RWPE1 (cell line): ENCODE data around the gene PRF1.

Source experiments
- CTCF ChIA-PET: fragments of 350-600 bp; sonication (Branson Sonifier 250); formaldehyde crosslinking; extraction: SDS; loops from one replicate; lab custom pipeline; 2021; lab: Yijun Ruan, JAX
- POLR2A ChIA-PET: fragments of 400-600 bp; formaldehyde crosslinking; extraction: SDS; loops from one replicate; lab custom pipeline; 2020; ENCODE audit warnings: antibody characterized with exemption; ENCODE audit not compliant: low non-redundant PET; lab: Yijun Ruan, JAX
- DNase-seq: peaks from one replicate; pipeline ENCODE4 v3.0.0; 2012; ENCODE audit warnings: low spot score
- H3K27ac ChIP-seq: fragments of 450-650 bp; 2 replicates; pipeline ENCODE4 v1.5.1; 2017
- TF ChIP-seq, protein P1 (sequence below): fragments of 450-650 bp; conservative IDR thresholded peaks from 2 replicates; pipeline ENCODE4 v1.5.1; 2017; ENCODE audit warnings: low read depth, mild to moderate bottlenecking

The PRF1 gene

DNA sequence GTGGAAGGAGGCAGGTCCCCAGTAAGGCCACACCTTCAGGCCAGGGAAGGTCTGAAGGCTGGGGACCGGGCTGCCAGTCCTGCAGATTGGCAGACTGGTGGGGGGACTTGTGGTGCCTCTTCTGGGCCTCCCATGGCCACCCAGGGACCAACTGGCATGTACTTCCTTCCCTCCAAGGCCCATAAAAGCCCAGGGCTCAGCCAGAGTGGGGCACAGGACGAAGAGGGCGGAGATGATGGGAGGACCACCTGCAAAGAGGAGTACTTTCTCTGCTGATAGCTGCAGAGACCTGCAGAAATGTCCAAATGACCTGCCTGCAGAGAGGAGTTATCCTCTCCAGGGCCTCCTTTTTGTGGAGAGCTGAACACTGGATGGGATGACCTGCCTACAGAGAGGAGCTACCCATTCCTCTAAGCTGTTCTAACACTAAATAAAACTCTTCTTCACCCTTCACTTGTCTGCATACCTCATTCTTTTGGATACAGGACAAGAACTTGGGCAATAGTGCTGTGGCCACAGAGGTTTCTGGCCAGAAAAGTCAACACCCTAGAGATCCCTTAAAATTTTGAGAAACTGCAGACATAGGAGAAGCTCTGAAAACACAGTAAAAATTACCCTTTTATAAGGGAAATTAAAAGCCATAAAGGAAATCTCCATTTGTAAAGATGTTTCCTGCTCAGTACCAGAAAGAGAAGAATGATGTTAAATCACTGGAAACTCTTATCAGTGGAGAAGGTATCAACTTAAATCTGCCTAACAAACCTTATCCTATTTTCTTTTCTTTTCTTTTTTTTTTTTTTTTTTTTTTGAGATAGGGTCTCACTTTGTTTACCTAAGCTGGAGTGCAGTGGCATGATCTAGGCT is 20.7 kb upstream of the PRF1 start:
- TF ChIP-seq, protein P1, sequence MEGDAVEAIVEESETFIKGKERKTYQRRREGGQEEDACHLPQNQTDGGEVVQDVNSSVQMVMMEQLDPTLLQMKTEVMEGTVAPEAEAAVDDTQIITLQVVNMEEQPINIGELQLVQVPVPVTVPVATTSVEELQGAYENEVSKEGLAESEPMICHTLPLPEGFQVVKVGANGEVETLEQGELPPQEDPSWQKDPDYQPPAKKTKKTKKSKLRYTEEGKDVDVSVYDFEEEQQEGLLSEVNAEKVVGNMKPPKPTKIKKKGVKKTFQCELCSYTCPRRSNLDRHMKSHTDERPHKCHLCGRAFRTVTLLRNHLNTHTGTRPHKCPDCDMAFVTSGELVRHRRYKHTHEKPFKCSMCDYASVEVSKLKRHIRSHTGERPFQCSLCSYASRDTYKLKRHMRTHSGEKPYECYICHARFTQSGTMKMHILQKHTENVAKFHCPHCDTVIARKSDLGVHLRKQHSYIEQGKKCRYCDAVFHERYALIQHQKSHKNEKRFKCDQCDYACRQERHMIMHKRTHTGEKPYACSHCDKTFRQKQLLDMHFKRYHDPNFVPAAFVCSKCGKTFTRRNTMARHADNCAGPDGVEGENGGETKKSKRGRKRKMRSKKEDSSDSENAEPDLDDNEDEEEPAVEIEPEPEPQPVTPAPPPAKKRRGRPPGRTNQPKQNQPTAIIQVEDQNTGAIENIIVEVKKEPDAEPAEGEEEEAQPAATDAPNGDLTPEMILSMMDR = no peak
- POLR2A ChIA-PET = no interaction called here
- DNase-seq = no peak
- CTCF ChIA-PET = interaction anchor here (0.6 kb wide), 2 partner anchors 19 to 109 kb away, joined by 3 read pairs; no protein-coding TSS in a partner anchor
- no peak overlapping the region for H3K27ac ChIP-seq

- ChIA-PET POLR2A (no interaction called here), CTCF (interaction anchor here (0.6 to 0.9 kb wide), 2 partner anchors 10 to 108 kb away, joined by 3 to 5 read pairs; no protein-coding TSS in a partner anchor)
- no peak for DNase-seq
- H3K27ac ChIP-seq = no peak overlapping the region
- TF ChIP-seq, protein P1 = no peak
These were observed 20.0 kb upstream of the PRF1 start for GRCh38 chr10:70622541-70622940.

GRCh38 chr10:70621503-70622078 is 19.1 kb upstream of the PRF1 start:
- POLR2A ChIA-PET = no interaction called here
- no peak overlapping the region for H3K27ac ChIP-seq
- no peak for DNase-seq
- TF ChIP-seq, protein P1 = no peak
- CTCF ChIA-PET = interaction anchor here (0.7 to 0.9 kb wide), 2 partner anchors 10 to 26 kb away, joined by 3 to 5 read pairs; no protein-coding TSS in a partner anchor

DNA sequence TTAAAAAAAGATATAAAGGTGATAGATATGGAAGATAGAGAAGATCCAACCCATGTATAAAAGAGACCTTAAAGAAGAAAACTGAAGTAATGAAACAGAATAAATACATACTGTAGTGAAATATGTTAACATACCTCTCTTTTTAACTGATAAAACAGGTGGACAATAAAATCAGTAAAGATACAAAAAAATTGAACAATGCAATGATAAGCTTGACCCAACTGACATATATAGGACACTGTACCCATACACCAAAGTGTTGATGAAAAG is 17.4 kb upstream of the PRF1 start:
- no peak for DNase-seq
- CTCF ChIA-PET = interaction anchor here (0.6 kb wide), 1 partner anchor 122 kb away, joined by 4 read pairs; no protein-coding TSS in a partner anchor
- POLR2A ChIA-PET = no interaction called here
- H3K27ac ChIP-seq = no peak overlapping the region
- TF ChIP-seq, protein P1 = no peak

- ChIA-PET CTCF (no interaction called here), POLR2A (no interaction called here)
- TF ChIP-seq, protein P1 = no peak
- DNase-seq = peak; percentile 36
- H3K27ac ChIP-seq = no peak overlapping the region
These were observed 16.9 kb upstream of the PRF1 start for GRCh38 chr10:70619271-70620019.

DNA sequence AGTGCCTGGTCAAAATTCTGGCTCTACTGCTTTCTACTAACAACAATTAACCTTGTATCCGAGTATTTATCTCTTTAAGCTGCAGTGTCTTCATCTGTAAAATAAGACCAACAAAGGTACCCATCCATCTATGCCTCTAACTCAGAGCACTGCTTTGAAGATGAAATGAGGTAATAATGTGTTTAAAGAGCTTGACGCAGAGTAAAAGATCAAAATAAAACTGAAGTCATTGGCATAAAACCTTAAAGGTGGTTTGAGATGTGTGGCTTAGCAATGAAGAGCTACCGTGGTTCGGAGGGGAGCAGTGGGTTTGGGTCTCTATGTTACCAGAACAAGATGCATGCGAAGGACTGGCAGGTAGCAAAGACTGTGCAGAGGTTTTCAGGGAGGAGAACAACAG is 16.1 kb upstream of the PRF1 start:
- ChIA-PET POLR2A (no interaction called here), CTCF (interaction anchor here (0.7 kb wide), 1 partner anchor 10 kb away, joined by 4 read pairs; no protein-coding TSS in a partner anchor)
- no peak for DNase-seq
- TF ChIP-seq, protein P1 = no peak
- no peak overlapping the region for H3K27ac ChIP-seq
